Renal pelvis (tissue), 4 donors: ENCODE results near the gene COLEC11. TPM values are rescaled to one million over a fixed set of nuclear protein-coding genes. Genes with fewer than 3 reads are reported as not detected.
A peak's percentile ranks its signal among the peaks of the same experiment; 100 is the strongest.

Source experiments
- DNase-seq: peaks from one replicate; pipeline ENCODE4 v3.0.0-alpha.2; 2013
- polyA plus RNA-seq, 3 donors: library from polyadenylated mRNA; unstranded; fragments of 120-200 nt; gene quantifications; one replicate each; pipeline ENCODE4 v1.2.1, GENCODE V29; 2013; ENCODE audit not compliant: insufficient read length in 3 of 3

The COLEC11 gene
- polyA plus RNA-seq, 3 donors = 2.4 to 6.5 (median 2.7) TPM

DNA sequence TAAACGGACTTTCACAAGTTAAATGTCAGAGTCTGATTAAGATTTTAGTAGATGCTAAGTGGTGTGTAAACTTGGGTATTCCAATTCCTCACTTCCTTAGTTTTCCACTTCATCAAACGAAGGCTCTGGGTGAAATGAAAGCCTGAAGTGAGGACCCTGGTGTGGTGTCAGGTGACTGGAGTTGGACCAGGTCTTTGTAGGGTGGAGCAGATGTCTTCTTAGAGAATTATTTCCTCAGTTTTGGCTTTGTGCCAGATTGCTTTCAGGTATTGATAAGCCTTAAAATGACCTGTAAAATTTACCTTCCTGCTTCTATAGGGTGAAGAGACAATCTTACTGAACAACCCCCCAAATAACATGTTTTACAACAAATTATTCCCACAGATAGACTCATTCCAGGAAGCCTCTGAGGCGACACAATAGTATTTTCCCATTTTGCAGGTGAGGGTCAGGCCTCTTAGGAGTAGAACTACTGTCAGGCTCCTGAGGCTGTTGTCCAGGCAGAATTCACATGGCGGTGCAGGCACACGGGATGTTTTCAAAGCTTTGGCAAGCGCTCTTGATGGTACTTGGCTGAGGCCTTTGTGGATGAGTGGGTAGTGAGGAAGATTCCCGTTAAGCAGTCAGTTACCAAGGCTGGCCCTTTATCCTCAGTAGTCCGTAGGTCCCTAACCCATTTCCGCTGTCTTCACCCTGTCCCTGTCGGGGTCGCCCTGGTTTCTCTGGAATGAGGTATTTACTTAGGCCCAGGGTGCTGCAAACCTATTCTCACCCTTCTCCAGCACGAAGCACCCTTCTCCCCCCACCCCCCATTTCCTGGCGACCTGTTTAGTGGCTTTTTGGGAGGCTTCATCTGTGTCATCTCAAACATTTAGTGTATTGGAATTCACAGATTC is 13.3 kb upstream of the COLEC11 start:
- no peak for DNase-seq

DNA sequence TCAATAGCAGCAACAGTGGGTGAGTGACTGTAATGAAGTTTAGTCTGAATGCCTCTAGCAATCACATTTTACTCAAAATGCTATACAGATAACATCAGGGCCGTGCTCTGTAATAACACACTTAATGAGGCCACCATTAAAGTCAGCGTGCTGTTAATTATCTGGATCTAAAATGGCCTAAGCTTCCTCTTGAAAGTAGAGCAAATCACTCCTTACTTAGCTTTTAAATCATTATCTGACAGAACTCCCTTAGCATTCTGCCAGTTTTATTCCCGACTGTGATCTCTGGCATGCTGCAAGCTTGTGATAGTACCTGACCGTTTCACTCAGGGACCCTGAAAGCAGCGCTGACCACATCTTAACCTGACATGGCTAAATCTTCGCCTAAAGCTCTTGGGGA is 10.8 kb upstream of the COLEC11 start:
- DNase-seq = no peak

DNA sequence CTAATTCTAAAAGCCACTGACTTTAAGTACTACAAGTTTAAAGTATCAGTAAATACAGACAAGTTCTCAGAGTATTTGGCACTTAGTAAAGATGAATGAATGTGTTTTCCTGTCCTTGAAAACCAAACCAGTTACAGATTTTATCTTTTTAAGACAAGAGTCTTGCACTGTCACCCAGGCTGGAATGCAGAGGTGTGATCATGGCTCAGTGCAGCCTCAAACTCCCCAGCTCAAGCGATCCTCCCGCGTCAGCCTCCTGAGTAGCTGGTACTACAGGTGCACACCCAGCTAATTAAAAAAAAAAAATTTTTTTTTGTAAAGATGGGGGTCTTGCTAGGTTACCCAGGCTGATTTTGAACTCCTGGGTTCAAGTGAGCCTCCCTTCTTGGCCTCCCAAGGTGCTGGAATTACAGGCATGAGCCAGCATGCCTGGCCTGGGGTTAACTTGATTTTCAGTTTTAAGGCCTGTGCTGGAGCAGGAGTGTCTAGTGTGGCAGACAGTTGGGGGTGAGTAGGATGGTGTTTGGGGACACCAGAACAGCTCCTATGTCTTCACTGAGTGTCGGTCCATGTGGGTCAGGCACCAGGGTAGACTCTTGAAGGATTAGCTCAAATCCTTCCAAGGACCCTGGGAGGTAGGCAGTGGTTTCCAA is 10.2 kb upstream of the COLEC11 start:
- no peak for DNase-seq

DNA sequence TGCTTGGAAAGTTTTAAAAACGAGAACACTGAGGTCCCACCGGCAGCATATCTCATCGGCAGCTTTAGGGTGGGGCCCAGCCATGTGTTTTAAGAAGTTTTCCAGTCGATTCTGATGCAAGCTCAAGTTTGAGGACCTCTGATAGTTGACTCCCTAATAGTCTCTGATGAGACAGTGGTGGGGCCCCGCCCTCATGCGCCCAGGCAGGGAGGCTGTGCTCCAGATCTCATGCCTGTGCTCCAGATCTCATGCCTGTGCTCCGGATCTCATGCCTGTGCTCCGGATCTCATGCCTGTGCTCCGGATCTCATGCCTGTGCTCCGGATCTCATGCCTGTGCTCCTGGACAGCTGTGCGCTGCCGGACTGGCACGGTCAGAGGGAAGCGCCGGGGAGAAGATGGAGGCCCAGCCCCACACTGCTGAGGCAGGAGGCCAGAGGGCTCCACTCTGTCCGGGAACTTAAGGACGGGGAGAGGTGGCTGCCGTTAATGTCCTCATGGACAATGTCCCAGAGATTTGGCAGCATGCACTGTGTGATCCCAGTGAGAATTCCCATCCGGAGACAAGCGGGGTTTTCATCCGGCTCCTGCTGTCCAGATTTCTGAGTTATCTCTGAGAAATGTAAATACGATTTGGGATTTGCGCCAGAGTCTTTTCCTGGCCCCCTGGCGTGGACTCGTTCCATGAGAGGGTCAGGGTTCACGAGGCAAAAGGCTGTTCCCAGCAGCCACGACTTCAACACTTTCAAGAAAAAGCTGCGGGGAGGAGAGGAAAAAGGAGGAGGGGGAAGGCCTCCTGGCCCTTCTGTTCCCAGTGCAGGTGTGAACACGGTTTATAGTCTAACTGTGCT is 9.4 kb upstream of the COLEC11 start:
- peak; percentile 64 for DNase-seq

DNA sequence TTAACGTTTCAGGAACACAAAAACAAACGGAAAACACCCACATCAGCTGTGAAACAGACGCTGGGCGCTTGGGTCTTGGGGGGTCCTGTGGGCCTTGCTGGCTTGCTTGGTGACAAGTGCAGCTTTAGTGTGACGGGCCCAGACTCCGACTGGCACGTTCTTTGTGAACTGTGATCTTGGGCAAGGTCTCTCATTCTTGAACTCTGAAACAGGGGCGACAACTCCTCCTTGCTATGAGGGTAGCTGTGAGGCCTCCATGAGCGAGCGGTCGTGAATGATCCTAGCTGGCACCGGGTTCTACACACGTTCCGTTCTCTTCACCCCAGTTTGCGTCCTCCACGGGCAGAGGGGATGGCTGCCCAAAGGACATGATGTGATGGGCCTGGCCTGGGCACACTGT is 8.7 kb upstream of the COLEC11 start:
- DNase-seq = no peak

DNA sequence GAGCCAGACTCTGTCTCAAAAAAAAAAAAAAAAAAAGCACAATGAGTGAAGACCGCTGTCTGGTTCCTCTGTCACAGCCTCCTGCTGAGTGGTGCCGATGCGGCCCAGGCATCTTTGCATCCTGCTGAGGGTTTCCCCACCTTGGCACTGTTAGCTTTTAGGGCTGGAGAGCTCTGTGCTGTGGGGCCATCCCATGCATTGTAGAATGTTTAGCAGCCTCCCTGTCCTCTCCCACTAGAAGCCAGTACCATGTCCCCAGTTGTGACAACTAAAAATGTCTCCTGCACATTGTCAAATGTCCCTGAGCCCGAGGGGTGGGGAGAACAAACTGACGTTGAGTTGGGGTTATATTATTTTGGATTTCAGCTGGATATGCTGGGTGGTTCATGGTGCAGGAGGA is 7.9 kb upstream of the COLEC11 start:
- no peak for DNase-seq

DNA sequence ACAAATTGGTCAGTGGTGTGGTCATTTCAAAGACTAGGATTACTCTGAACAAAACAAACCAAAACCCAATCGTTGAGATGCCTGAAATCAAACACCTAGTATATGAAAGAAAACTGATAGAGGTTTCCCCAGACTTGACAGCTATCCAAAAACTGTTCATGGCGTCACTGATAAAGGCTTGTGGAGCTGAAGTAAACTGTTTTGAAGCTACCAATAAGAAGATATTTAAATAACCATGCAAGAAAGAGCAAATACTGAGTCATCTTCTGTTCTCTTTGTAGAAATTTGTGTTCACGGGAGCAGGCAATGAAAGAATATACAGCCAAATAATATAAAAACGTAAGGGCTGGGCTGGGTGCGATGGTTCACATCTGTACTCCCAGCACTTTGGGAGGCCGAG is 7.5 kb upstream of the COLEC11 start:
- no peak for DNase-seq

DNA sequence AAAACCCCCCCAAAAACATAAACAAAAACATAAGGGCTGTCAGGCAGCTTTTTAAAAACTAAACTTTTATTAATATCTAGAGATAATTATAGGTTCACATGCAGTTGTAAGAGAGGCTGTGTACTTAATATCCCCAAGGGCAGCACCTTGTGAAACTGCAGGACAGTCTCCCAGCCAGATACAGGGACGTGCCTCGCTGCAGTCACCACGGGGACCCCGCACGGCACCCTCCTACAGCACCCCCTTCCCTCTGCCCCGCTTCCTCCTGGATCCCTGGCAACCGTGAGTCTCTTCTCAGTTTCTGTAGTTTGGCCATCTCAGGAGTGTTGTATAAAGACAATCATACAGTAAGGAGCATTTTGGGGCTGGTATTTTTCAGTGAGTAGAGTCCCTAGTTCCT is 6.8 kb upstream of the COLEC11 start:
- DNase-seq = no peak

DNA sequence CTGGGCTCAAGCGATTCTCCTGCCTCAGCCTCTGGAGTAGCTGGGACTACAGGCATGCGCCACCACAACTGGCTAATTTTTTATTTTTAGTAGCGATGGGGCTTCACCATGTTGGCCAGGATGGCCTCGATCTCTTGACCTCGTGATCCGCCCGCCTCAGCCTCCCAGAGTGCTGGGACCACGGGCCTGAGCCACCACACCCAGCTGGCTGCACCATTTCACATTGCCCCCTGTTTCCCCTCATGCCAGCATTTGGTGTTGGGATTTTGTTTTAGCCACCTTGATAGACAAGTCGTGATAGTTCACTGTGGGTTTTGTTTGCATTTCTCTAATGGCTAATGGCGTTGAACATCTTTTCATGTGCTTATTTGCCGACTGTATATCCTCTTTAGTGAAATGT is 5.8 kb upstream of the COLEC11 start:
- no peak for DNase-seq

DNA sequence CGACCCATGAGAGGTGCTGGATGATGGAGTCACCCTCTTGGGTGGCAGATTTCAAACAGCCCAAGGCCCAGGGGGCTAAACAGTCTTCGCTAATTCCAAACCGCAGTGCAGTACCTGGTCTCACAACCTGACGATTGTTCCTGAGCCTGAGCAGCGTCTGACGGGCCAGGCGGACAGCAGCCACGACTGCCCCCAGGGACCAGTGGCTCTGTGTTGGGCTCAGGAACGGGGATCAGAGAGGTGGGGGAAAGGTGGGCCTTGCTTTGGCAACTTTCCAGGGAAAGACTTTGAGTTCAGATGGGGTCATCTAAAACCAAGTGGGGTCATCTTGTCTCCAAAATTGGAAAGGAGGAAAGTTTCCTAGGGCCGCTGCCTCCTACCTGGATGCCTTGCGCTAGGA is 492 bp downstream of the COLEC11 start:
- DNase-seq = no peak

DNA sequence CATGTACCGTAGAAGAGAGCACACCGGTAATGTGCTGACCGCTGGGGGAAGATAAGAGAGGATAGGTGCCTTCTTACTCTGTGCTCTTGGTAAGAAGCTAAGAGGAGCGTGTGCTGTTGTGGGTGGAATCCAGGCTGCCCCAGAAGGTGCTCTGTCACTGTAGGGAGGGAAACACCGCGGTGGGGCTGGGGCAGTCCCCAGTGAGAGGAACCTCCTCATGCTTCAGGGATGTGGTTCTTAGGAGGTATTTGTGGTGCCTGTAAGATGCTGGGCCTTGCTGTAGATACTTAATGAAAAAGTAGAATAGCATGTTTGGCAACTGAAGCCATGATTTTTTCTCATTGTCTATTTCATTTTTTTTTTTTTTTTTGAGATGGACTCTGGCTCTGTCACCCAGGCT is 1.1 kb downstream of the COLEC11 start:
- no peak for DNase-seq

DNA sequence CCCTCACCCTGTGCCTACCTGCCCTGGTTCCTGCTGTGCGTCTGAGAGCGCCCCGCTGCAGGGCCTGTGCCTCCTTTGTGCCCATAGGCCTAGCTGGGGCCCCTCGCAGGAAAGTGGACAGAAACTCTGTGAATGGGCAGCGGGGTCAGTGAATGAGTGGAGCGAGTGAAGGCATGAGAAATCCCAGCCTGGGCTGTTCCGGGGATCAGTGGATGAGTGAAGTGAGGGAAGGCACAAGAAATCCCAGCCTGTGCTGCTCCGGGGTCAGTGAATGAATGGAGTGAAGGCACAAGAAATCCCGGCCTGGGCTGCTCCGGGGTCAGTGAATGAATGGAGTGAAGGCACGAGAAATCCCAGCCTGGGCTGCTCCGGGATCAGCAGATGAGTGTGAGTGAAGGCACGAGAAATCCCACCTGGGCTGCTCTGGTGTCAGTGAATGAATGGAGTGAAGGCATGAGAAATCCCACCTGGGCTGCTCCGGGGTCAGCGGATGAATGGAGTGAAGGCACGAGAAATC is 2.0 kb downstream of the COLEC11 start:
- no peak for DNase-seq

DNA sequence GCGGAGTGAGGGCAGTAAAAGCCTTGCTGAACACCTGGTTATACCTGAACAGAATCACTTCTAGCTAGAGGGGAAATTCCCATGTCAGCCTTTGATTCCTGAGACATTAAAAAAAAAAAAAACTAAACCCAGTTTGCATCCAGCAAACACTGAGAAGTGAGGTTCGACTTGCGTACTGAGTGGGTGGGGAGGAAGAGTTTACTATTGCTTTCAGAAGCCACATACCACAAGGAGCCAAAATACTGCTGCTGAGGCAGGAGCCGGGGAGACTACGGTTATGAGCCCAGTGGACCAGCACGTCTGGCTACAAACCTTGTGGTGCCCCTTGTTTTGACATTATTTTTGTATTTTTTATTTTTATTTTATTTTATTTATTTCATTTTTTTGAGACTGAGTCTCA is 2.7 kb downstream of the COLEC11 start:
- DNase-seq = no peak

DNA sequence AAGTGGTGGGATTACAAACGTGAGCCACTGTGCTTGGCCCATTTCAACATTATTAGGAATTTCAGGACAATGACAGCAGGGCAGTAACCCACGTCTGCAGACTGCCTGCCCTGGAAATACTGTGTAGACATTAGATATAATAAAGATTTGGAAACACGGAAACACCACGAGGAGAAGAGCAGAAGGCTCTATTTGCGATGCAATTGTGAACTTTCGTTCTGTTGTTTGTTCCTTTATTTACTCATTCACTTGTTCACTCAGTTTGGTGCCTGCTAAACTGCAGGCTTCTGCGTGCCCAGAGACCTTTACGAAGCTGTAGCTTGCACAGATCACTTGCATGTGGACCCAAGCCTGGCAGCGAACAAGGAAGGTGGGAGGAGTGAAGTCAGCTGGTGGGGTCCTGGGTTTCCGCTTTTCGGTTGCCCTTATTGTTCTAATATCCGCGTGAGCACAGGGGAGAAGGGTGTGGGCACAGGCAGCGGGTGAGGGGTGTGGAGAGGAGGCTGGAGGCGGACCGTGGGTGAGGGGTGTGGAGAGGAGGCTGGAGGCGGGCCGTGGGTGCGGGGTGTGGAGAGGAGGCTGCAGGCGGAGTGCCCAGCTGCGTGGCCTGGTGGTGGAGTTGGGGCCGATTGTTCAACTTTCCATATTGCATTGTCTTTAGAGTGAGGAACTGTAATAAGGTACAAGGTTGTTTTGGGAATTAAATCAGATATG is 3.4 kb downstream of the COLEC11 start:
- no peak for DNase-seq

DNA sequence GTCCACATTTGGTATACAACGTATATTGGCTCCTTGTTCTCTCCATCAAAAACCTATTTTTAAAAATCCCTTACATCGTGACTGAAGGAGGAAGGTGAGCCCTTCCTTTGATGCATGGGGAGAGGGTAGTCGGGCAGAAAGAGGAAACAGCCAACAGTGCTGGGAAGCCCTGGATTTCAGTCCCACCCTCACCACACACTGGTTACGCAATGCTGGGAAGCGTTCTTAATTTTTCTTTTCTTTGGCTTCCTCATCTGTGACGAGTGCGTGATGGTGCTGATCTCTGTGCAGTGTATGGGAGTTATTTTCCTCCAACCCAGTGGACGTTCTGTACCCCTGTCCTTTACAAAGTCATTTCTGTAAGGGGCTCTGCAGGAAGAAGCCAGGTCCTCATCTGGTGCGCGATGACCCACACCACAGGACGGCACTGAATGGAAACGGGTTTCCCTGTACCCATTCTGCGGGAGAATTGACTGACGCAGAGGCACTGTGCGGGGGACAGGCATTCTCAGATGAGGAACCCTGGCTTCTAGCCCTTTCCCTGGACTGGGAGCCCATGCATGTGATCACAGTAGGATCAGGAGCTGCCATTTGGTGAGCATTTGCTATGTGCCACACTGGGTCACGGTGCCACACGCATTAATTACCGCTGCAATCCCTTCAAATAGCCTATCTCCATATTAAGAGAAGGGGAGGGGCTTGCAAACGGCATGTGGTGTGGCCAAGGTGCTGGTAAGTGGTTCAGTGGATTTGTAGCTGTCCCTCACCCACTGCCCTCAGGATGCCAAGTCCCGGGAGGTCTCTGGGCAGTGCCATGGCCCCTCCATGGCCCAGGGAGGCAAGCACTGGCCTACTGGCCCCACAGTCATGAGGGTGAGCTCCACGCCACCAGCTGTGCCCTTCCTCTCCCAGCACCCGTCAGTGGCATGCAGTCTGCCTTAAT is 4.3 kb downstream of the COLEC11 start:
- no peak for DNase-seq

DNA sequence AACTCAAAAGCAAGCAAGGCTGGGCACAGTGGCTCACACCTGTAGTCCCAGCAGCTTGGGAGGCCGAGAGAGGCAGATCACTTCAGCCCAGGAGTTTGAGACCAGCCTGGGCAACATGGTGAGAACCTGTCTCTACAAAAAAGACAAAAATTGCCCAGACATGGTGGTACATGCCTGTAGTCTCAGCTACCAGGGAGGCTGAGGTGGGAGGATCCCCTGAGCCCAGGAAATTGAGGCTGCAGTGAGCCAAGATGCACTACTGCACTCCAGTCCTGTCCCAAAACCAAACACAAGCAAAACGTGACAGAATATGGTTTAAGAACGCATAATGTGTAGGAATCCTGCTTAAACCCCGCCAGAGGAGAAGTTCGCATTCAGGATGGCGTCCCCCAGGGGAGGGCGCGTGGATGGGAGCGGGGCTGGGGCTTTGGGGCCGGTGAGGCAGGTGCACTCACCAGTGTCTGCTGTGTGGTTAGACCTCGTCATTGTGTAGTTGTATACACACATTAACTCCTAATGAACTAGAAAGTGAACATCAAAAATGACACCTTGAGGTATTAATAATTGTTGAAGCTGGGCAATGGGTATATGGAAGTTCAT is 5.4 kb downstream of the COLEC11 start:
- no peak for DNase-seq

DNA sequence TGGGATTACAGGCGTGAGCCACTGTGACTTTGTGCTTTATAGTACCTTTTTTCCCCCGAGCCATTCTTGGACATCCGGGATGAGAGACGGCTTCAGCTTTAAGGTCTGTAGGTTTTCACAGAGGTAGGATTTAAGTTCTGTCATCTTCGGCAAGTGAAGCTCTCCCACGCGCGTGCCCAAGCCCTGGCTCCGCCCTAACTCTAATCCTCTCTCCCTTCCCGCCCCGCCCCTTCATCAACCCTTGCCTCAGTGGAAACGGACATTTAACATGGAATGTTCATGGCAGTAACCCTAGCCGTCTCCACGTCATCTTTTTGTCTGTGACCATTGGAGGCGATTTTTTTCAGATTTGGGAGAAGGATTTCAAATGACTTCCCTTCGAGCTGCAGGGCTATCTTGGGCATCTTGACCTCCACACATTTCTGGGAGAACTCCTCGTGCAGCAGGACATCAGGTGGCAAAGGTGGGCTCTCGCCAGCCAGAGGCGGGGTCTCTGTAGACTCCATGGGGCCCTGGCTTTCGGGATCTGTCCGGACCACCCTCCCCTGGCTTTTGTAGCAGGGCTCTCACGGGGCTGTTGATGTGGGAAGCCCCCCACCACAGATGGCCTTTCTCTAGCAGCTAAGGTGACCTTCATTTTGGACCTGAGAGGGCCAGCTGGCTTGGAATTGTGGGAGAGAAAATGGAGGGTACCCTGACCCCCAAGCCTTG is 6.8 kb downstream of the COLEC11 start:
- no peak for DNase-seq

DNA sequence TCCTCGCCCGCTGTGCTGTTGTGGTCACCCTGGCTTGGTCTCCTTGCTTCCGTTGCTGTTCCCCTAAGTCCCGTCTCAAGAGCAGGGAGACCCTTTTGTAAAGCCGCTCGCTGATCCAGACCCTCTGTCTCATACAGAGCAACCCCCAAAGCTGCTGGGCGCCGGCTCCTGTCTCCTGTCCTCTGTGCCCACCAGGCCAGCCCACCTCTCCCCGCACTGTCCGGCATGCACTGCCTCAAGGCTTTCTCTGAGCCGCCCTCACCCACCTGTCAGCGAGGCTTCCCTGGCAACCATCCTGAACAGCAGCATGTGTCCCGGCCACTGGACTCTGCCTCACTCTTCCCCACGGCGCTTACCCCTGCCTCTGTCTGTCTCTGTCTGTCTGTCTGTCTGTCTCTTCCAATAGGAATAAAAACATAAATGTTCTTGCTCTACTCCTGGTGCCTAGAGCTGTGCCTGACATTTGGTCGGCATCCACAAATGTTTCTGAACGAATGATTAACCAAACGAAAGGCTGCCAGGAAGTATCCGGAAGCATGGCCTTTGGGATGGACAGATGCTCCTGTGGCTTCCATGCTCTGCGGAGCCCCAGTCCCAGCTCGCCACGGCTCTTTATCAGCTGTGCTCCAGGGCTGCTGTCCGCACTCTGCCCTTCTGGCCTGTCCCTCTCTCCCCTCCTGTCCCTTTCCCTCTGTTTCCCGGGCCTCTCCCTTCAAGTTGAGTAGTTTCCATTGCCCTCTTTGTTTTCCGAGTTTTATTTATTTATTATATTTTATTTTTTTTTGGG is 7.8 kb downstream of the COLEC11 start:
- no peak for DNase-seq
